MM.1S (cell line): ENCODE measurements around the gene MARVELD3.

ENCODE experiments used
- CTCF ChIP-seq: fragments of 300-600 bp; sonication (generic); IDR thresholded peaks from 2 replicates; pipeline ENCODE4 v1.5.1; 2016; ENCODE audit warnings: antibody characterized with exemption, low read length, mixed read lengths
- EZH2 ChIP-seq: fragments of 300-600 bp; sonication (generic); optimal IDR thresholded peaks from 2 replicates; pipeline ENCODE3; 2017; ENCODE audit warnings: low read depth, mild to moderate bottlenecking, antibody characterized with exemption, low read length, mixed read lengths

GRCh38 chr16:71600822-71601221 lies 25.2 kb upstream of the MARVELD3 start:
- TF ChIP-seq CTCF: no peak
- no peak for TF ChIP-seq EZH2
